NB4 (cell line): ENCODE measurements around the gene LY86.

ENCODE experiments used
- CTCF ChIP-seq: IDR thresholded peaks from one replicate; pipeline ENCODE4 v1.5.1; 2012; ENCODE audit warnings: low read depth, low read length
- POLR2A ChIP-seq: IDR thresholded peaks from 2 replicates; pipeline ENCODE4 v1.6.1; 2011; ENCODE audit warnings: mild to moderate bottlenecking; ENCODE audit not compliant: insufficient read length; ENCODE audit errors: extremely low read depth
- TF ChIP-seq, protein P1 (sequence below): IDR thresholded peaks from 2 replicates; pipeline ENCODE4 v1.6.1; 2011; ENCODE audit warnings: low read depth, low read length

GRCh38 chr6:6679633-6680032 is 91.1 kb downstream of the LY86 start:
- no peak for TF ChIP-seq CTCF
- TF ChIP-seq POLR2A, result no peak
- TF ChIP-seq, protein P1, sequence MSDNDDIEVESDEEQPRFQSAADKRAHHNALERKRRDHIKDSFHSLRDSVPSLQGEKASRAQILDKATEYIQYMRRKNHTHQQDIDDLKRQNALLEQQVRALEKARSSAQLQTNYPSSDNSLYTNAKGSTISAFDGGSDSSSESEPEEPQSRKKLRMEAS, result no peak
